Measurements from ENCODE around the gene PALD1. TPM values are rescaled to one million over a fixed set of nuclear protein-coding genes. Genes with fewer than 3 reads are reported as not detected.

Gene PALD1
- total and polyA plus RNA-seq, 2 of the 13 experiments (the other 11 are each of a cell fraction or from before 2014, with no cell fraction given), result 0.07 to 0.09 TPM

DNA sequence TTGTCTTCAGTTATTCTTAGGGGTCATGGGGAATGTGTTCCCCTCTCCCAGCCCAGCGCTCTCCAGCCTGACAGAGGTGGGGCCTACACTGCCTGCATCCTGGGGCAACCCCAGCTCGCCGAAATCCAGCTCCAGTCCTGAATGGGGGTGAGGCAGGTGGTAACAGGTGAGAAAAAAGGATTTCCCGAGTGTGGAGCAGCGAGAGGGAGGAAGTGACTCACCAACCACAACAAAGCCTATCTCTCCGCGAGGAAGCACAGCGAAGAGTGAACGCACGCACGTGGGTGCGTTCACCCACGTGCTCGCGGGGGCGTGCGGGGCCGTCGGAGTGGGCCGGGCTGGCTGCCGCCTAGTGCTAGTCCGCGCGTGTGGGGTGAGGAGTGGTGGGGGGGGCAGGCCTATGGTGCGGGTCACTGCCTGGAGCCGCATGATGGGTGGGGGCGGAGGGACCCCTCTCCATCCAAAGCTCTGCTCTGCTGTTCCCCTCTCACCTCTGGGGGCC is 855 bp upstream of the PALD1 start:
- in situ Hi-C loops (cut with HindIII; ENCODE audit: extremely low pct_ligation_motif_present, low pct_unique_long_range_greater_than_20kb), result no loop called here
- CTCF ChIA-PET (ENCODE audit: low intra/inter-chr PET ratio, low total read pairs), result no interaction called here
- ATAC-seq, result peak; percentile 8; the same call in 2 of the 3 replicates
- TF ChIP-seq, protein P1, sequence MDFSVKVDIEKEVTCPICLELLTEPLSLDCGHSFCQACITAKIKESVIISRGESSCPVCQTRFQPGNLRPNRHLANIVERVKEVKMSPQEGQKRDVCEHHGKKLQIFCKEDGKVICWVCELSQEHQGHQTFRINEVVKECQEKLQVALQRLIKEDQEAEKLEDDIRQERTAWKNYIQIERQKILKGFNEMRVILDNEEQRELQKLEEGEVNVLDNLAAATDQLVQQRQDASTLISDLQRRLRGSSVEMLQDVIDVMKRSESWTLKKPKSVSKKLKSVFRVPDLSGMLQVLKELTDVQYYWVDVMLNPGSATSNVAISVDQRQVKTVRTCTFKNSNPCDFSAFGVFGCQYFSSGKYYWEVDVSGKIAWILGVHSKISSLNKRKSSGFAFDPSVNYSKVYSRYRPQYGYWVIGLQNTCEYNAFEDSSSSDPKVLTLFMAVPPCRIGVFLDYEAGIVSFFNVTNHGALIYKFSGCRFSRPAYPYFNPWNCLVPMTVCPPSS (IDR thresholded peaks at IDR 0.05), result no peak
- TF ChIP-seq MYC (CRISPR knock-in tag; IDR thresholded peaks at IDR 0.05; ENCODE audit: borderline replicate concordance), result 0 out of 2 replicates have a peak, but pooled peaks have one; percentile 14
- no peak for TF ChIP-seq SOX13 (IDR thresholded peaks at IDR 0.05)
- TF ChIP-seq SOX13 (CRISPR knock-in tag; conservative IDR thresholded peaks at IDR 0.05 in 1 of 2, IDR thresholded peaks at IDR 0.05 in 1 of 2), result peak in 1 of 2 experiments; percentile 36; a peak in 1 of 4 replicates
- TF ChIP-seq, protein P2, sequence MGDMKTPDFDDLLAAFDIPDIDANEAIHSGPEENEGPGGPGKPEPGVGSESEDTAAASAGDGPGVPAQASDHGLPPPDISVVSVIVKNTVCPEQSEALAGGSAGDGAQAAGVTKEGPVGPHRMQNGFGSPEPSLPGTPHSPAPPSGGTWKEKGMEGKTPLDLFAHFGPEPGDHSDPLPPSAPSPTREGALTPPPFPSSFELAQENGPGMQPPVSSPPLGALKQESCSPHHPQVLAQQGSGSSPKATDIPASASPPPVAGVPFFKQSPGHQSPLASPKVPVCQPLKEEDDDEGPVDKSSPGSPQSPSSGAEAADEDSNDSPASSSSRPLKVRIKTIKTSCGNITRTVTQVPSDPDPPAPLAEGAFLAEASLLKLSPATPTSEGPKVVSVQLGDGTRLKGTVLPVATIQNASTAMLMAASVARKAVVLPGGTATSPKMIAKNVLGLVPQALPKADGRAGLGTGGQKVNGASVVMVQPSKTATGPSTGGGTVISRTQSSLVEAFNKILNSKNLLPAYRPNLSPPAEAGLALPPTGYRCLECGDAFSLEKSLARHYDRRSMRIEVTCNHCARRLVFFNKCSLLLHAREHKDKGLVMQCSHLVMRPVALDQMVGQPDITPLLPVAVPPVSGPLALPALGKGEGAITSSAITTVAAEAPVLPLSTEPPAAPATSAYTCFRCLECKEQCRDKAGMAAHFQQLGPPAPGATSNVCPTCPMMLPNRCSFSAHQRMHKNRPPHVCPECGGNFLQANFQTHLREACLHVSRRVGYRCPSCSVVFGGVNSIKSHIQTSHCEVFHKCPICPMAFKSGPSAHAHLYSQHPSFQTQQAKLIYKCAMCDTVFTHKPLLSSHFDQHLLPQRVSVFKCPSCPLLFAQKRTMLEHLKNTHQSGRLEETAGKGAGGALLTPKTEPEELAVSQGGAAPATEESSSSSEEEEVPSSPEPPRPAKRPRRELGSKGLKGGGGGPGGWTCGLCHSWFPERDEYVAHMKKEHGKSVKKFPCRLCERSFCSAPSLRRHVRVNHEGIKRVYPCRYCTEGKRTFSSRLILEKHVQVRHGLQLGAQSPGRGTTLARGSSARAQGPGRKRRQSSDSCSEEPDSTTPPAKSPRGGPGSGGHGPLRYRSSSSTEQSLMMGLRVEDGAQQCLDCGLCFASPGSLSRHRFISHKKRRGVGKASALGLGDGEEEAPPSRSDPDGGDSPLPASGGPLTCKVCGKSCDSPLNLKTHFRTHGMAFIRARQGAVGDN (CRISPR knock-in tag; IDR thresholded peaks at IDR 0.05), result peak; percentile 30; the same call in 1 of the 2 replicates
- TF ChIP-seq NR2C2 (CRISPR knock-in tag; IDR thresholded peaks at IDR 0.05; ENCODE audit: borderline replicate concordance), result no peak
- no peak for TF ChIP-seq SIX1 (CRISPR knock-in tag; IDR thresholded peaks at IDR 0.05; ENCODE audit: borderline replicate concordance)
- TF ChIP-seq BHLHE40 (IDR thresholded peaks at IDR 0.05; ENCODE audit: low read length), result peak; percentile 85
- no peak for TF ChIP-seq ZNF20 (CRISPR knock-in tag; IDR thresholded peaks at IDR 0.05)
- TF ChIP-seq, protein P3, sequence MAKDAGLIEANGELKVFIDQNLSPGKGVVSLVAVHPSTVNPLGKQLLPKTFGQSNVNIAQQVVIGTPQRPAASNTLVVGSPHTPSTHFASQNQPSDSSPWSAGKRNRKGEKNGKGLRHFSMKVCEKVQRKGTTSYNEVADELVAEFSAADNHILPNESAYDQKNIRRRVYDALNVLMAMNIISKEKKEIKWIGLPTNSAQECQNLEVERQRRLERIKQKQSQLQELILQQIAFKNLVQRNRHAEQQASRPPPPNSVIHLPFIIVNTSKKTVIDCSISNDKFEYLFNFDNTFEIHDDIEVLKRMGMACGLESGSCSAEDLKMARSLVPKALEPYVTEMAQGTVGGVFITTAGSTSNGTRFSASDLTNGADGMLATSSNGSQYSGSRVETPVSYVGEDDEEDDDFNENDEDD (CRISPR knock-in tag; IDR thresholded peaks at IDR 0.05; ENCODE audit: borderline replicate concordance), result peak; percentile 21; the same call in 1 of the 2 replicates
- TF ChIP-seq ZNF547 (CRISPR knock-in tag; IDR thresholded peaks at IDR 0.05), result no peak
- TF ChIP-seq, protein P4, sequence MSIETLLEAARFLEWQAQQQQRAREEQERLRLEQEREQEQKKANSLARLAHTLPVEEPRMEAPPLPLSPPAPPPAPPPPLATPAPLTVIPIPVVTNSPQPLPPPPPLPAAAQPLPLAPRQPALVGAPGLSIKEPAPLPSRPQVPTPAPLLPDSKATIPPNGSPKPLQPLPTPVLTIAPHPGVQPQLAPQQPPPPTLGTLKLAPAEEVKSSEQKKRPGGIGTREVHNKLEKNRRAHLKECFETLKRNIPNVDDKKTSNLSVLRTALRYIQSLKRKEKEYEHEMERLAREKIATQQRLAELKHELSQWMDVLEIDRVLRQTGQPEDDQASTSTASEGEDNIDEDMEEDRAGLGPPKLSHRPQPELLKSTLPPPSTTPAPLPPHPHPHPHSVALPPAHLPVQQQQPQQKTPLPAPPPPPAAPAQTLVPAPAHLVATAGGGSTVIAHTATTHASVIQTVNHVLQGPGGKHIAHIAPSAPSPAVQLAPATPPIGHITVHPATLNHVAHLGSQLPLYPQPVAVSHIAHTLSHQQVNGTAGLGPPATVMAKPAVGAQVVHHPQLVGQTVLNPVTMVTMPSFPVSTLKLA (IDR thresholded peaks at IDR 0.05), result peak; percentile 76
- TF ChIP-seq ERF (CRISPR knock-in tag; IDR thresholded peaks at IDR 0.05), result no peak
- peak; percentile 91 for TF ChIP-seq FOSL2 (CRISPR knock-in tag; IDR thresholded peaks at IDR 0.05)
- no peak for TF ChIP-seq ZNF543 (CRISPR knock-in tag; IDR thresholded peaks at IDR 0.05)
- peak; percentile 45; the same call in 1 of the 2 replicates for TF ChIP-seq TCF7 (IDR thresholded peaks at IDR 0.05; ENCODE audit: low read depth)
- 0 out of 2 replicates have a peak, but pooled peaks have one; percentile 9 for TF ChIP-seq ZNF777 (CRISPR knock-in tag; IDR thresholded peaks at IDR 0.05)
- TF ChIP-seq SOX5 (CRISPR knock-in tag; IDR thresholded peaks at IDR 0.05; ENCODE audit: borderline replicate concordance), result peak; percentile 18; the same call in 1 of the 2 replicates

More for the DNA sequence above, 855 bp upstream of the PALD1 start:
- Histone ChIP-seq H3K79me2 (ENCODE audit: insufficient read depth, low read length) (no peaks in the 10 kb centered on the region), H3K27ac (ENCODE audit: extremely low read length, insufficient read depth, low read length) (no peak overlapping the region), H3K9ac (ENCODE audit: insufficient read depth, low read depth, low read length) (no peak overlapping the region), H3K4me3 (replicated peaks in 1 of 3; ENCODE audit: insufficient read depth in 1 of 3, low read depth in 2 of 3, low read length in 3 of 3) (peak overlapping the region in 1 of 3 experiments; percentile 52; a peak in 1 of 6 replicates), H3K36me3 (replicated peaks in 1 of 2; ENCODE audit: control insufficient read depth in 1 of 2, insufficient read depth in 2 of 2, low read length in 2 of 2) (no peaks in the 10 kb centered on the region), H3K4me2 (ENCODE audit: low read depth, low read length) (peak overlapping the region; percentile 53), H3K27me3 (ENCODE audit: control insufficient read depth in 1 of 2, insufficient read depth in 2 of 2, low read length in 2 of 2) (peaks cover 9 to 78% of the 10 kb centered on the region in 2 experiments), H3K9me3 (ENCODE audit: low read length) (no peaks in the 10 kb centered on the region), H4K20me1 (ENCODE audit: insufficient read depth, low read length) (no peaks in the 10 kb centered on the region), H3K4me1 (ENCODE audit: insufficient read depth, low read length) (peaks cover 15% of the 10 kb centered on the region), H2AFZ (ENCODE audit: low read length) (no peak overlapping the region)
- FAIRE-seq (no peak), DNase-seq (ENCODE audit: low spot score) (peak; percentile 13)
- intact Hi-C loops (cut with micrococcal nuclease; ENCODE audit: unreplicated experiment), result no loop called here
- 4% methylated on average over 5 of the region's 27 CpGs for WGBS (ENCODE audit: low lambda C conversion rate)
- BruUV-seq (replicated peaks), result no TSS peak
- POLR2A ChIA-PET, result no interaction called here

All from HepG2 (cell line).